SK-N-SH (cell line): Measurements from ENCODE around the gene LYRM4. TPM values are rescaled to one million over a fixed set of nuclear protein-coding genes. Genes with fewer than 3 reads are reported as not detected.

Experiments
- CTCF ChIA-PET: fragments of 300-600, 350-600 bp; formaldehyde crosslinking; extraction: SDS; loops from one replicate; lab custom pipeline; 2021; lab: Yijun Ruan, JAX
- POLR2A ChIA-PET: fragments of 350-600 bp; sonication (Branson Sonifier 250); formaldehyde crosslinking; extraction: SDS; loops from one replicate; lab custom pipeline; 2020; ENCODE audit warnings: antibody characterized with exemption, inconsistent platforms; lab: Yijun Ruan, JAX
- DNase-seq: peaks from one replicate; pipeline ENCODE4 v3.0.0; 2012
- H2AFZ ChIP-seq: fragments of 200-600 bp; sonication (generic); 2 replicates; pipeline ENCODE4 v1.8.1; 2016; ENCODE audit warnings: antibody characterized with exemption, mild to moderate bottlenecking, low read depth
- H3F3A ChIP-seq: fragments of 200-600 bp; sonication (generic); replicated peaks from 2 replicates; pipeline ENCODE3; 2016; ENCODE audit warnings: antibody characterized with exemption, mild to moderate bottlenecking; ENCODE audit not compliant: insufficient read depth
- H3K27ac ChIP-seq, 2 experiments: fragments of 200-500 bp in 1 of 2; fragments of 200-600 bp in 1 of 2; sonication (Bioruptor generic) in 1 of 2; sonication (generic), shearing (Covaris generic) in 1 of 2; 2 replicates each; pipeline versions ENCODE4 v1.5.1 to v1.6.1; 2014 to 2016; ENCODE audit warnings: low read depth in 2 of 2, inconsistent platforms in 1 of 2, low read length in 1 of 2, mild to moderate bottlenecking in 1 of 2, mixed read lengths in 1 of 2
- H3K27me3 ChIP-seq: fragments of 200-600 bp; sonication (generic), shearing (Covaris generic); 2 replicates; pipeline ENCODE4 v1.6.1; 2016; ENCODE audit warnings: mixed run types; ENCODE audit not compliant: insufficient read depth
- H3K36me3 ChIP-seq, 2 experiments: fragments of 200-500 bp in 1 of 2; fragments of 200-600 bp in 1 of 2; sonication (Bioruptor generic) in 1 of 2; sonication (generic) in 1 of 2; replicated peaks in 1 of 2; 2 replicates each; pipeline versions ENCODE3 to v1.5.1; 2014 to 2016; ENCODE audit warnings: low read length in 1 of 2, mild to moderate bottlenecking in 1 of 2; ENCODE audit not compliant: insufficient read depth in 2 of 2, control insufficient read depth in 1 of 2
- H3K4me1 ChIP-seq, 2 experiments: fragments of 200-500 bp in 1 of 2; fragments of 200-600 bp in 1 of 2; sonication (Bioruptor generic) in 1 of 2; sonication (generic), shearing (Covaris generic) in 1 of 2; 2 replicates each; pipeline versions ENCODE4 v1.5.1 to v1.6.1; 2014 to 2016; ENCODE audit warnings: low read depth in 1 of 2, low read length in 1 of 2, mixed run types in 1 of 2; ENCODE audit not compliant: insufficient read depth in 2 of 2, control insufficient read depth in 1 of 2
- H3K4me2 ChIP-seq: fragments of 200-600 bp; sonication (generic), shearing (Covaris generic); 2 replicates; pipeline ENCODE4 v1.6.1; 2017; ENCODE audit warnings: mixed run types
- H3K4me3 ChIP-seq, 2 experiments: fragments of 200-500 bp in 1 of 2; fragments of 200-600 bp in 1 of 2; sonication (Bioruptor generic) in 1 of 2; sonication (generic), shearing (Covaris generic) in 1 of 2; 2 replicates each; pipeline versions ENCODE4 v1.5.1 to v1.8.1; 2014 to 2016; ENCODE audit warnings: low read depth in 2 of 2, inconsistent platforms in 1 of 2, low read length in 1 of 2, mild to moderate bottlenecking in 1 of 2, mixed read lengths in 1 of 2, moderate library complexity in 1 of 2
- H3K79me2 ChIP-seq: fragments of 200-600 bp; sonication (generic); 2 replicates; pipeline ENCODE4 v1.8.1; 2017; ENCODE audit warnings: mild to moderate bottlenecking; ENCODE audit not compliant: insufficient read depth
- H3K9ac ChIP-seq: fragments of 200-600 bp; sonication (generic); 2 replicates; pipeline ENCODE4 v1.6.1; 2017; ENCODE audit warnings: mixed run types
- H3K9me2 ChIP-seq: fragments of 200-600 bp; sonication (generic); 2 replicates; pipeline ENCODE4 v1.6.1; 2017; ENCODE audit warnings: mixed run types
- H3K9me3 ChIP-seq: fragments of 200-600 bp; sonication (generic); 2 replicates; pipeline ENCODE4 v1.6.1; 2017; ENCODE audit warnings: mixed run types, mild to moderate bottlenecking, moderate library complexity
- H4K20me1 ChIP-seq: fragments of 200-600 bp; sonication (generic); 2 replicates; pipeline ENCODE4 v1.6.1; 2017; ENCODE audit warnings: mild to moderate bottlenecking, mixed run types; ENCODE audit not compliant: insufficient read depth
- EP300 ChIP-seq, 2 experiments: IDR thresholded peaks; 2 replicates each; pipeline versions ENCODE4 v1.4.0 to v1.6.1; 2012; ENCODE audit warnings: borderline replicate concordance in 1 of 2, low read depth in 1 of 2, low read length in 1 of 2
- EZH2phosphoT487 ChIP-seq: fragments of 200-600 bp; sonication (generic); IDR thresholded peaks from 2 replicates; pipeline ENCODE4 v1.6.1; 2017; ENCODE audit warnings: low read depth, mixed run types, mild to moderate bottlenecking, antibody characterized with exemption, moderate library complexity, borderline replicate concordance
- FOSL2 ChIP-seq: IDR thresholded peaks from 2 replicates; pipeline ENCODE4 v1.4.0; 2012; ENCODE audit warnings: low read depth, mild to moderate bottlenecking, moderate library complexity, borderline replicate concordance
- FOXJ3 ChIP-seq: sonication (generic); formaldehyde crosslinking; IDR thresholded peaks from 2 replicates; pipeline ENCODE4 v1.5.1; 2020; ENCODE audit warnings: mild to moderate bottlenecking, missing genetic modification reagents
- GABPA ChIP-seq: IDR thresholded peaks from 2 replicates; pipeline ENCODE4 v1.4.0; 2012; ENCODE audit warnings: low read depth, mild to moderate bottlenecking
- GATA2 ChIP-seq: sonication (generic); formaldehyde crosslinking; IDR thresholded peaks from 2 replicates; pipeline ENCODE4 v1.5.0; 2020; ENCODE audit warnings: mild to moderate bottlenecking, missing genetic modification reagents
- JUND ChIP-seq: IDR thresholded peaks from 2 replicates; pipeline ENCODE4 v1.4.0; 2012
- MAX ChIP-seq: IDR thresholded peaks from 2 replicates; pipeline ENCODE4 v1.4.0; 2012; ENCODE audit warnings: low read depth
- MXI1 ChIP-seq: IDR thresholded peaks from 2 replicates; pipeline ENCODE4 v1.6.1; 2012; ENCODE audit warnings: mild to moderate bottlenecking, low read depth, low read length, improper control_type of control experiment
- NFIC ChIP-seq: IDR thresholded peaks from 2 replicates; pipeline ENCODE4 v1.4.0; 2012; ENCODE audit warnings: borderline replicate concordance
- NRF1 ChIP-seq: IDR thresholded peaks from 2 replicates; pipeline ENCODE4 v1.6.1; 2012; ENCODE audit warnings: low read depth, mild to moderate bottlenecking, low read length
- POLR2AphosphoS5 ChIP-seq: IDR thresholded peaks from 2 replicates; pipeline ENCODE4 v1.6.1; 2012; ENCODE audit warnings: low read depth, low read length
- RCOR1 ChIP-seq: fragments of 150-350 bp; IDR thresholded peaks from 2 replicates; pipeline ENCODE4 v1.6.1; 2017; ENCODE audit warnings: antibody characterized with exemption, low read length
- REST ChIP-seq: IDR thresholded peaks from 2 replicates; pipeline ENCODE4 v1.6.1; 2012; ENCODE audit warnings: mild to moderate bottlenecking, low read depth, low read length, moderate library complexity
- RFX5 ChIP-seq: IDR thresholded peaks from 2 replicates; pipeline ENCODE4 v1.6.1; 2012; ENCODE audit warnings: mild to moderate bottlenecking, improper control_type of control experiment, low read length
- SMC3 ChIP-seq: IDR thresholded peaks from 2 replicates; pipeline ENCODE4 v1.6.1; 2012; ENCODE audit warnings: low read depth, low read length, improper control_type of control experiment
- TAF1 ChIP-seq: IDR thresholded peaks from 2 replicates; pipeline ENCODE4 v1.6.1; 2012; ENCODE audit warnings: low read depth, mild to moderate bottlenecking, low read length, moderate library complexity, borderline replicate concordance
- TCF12 ChIP-seq: IDR thresholded peaks from 2 replicates; pipeline ENCODE4 v1.4.0; 2012
- YY1 ChIP-seq: IDR thresholded peaks from 2 replicates; pipeline ENCODE4 v1.4.0; 2012; ENCODE audit warnings: low read depth, mild to moderate bottlenecking
- ZBTB33 ChIP-seq: IDR thresholded peaks from 2 replicates; pipeline ENCODE4 v1.4.0; 2012; ENCODE audit warnings: low read depth, borderline replicate concordance
- WGBS: methylation state at CpG from one replicate; pipeline ENCODE4 v1.1.6; 2017; ENCODE audit warnings: low lambda C conversion rate; 5-methylcytosine and 5-hydroxymethylcytosine counted together
- polyA plus RNA-seq, 3 experiments: library from polyadenylated mRNA; depleted of rRNA; stranded (reverse); fragments of >200 nt; gene quantifications; 2 replicates each; pipeline ENCODE4 v1.2.3, GENCODE V29; 2012
- TF ChIP-seq, protein P1 (sequence below): IDR thresholded peaks from 2 replicates; pipeline ENCODE4; 2012

LYRM4 gene
- polyA plus RNA-seq, 1 of the 3 experiments (the other 2 are of a cell fraction), result 37.2 TPM

GRCh38 chr6:5125152-5126006 lies 135.4 kb downstream of the LYRM4 start (continued):
- no peak for TF ChIP-seq YY1
- TF ChIP-seq TAF1, result no peak
- TF ChIP-seq POLR2AphosphoS5, result no peak
- no peak for TF ChIP-seq MAX
- TF ChIP-seq SMC3, result no peak
- peak; percentile 87 for TF ChIP-seq NFIC
- TF ChIP-seq ZBTB33, result no peak
- TF ChIP-seq, all 33 proteins: peak for 4

DNA sequence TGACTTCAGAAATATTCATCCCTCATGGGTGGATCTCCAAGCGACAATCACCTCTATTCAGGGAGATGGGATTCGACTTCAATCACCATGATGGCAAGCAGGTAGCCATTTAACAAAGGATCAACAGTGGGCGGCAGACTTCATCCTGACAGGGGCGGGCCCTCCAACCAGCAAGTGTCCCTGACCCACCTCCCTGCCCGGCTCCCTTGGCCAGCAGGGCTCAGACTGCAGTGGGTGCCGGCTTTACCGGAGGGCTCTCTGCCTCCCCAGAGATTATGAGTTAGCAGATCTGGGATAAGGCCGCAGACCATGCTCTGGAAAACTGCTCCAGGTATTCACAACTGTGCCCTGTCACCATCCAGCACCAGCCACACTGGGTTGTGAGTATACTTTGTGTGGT lies 136.2 kb downstream of the LYRM4 start:
- Histone ChIP-seq H3K9me2 (no peaks in the 10 kb centered on the region), H3K36me3 (no peaks in the 10 kb centered on the region), H3K4me2 (no peak overlapping the region), H3K27me3 (no peaks in the 10 kb centered on the region), H3F3A (no peaks in the 10 kb centered on the region), H4K20me1 (no peaks in the 10 kb centered on the region), H3K9ac (no peak overlapping the region), H2AFZ (no peak overlapping the region), H3K4me3 (no peak overlapping the region), H3K4me1 (peaks cover 0 to 5% of the 10 kb centered on the region in 2 experiments; a peak in 1 of 4 replicates), H3K9me3 (no peaks in the 10 kb centered on the region), H3K79me2 (no peaks in the 10 kb centered on the region), H3K27ac (no peak overlapping the region)
- DNase-seq, result no peak
- TF ChIP-seq ZBTB33, result no peak
- TF ChIP-seq NRF1, result no peak
- TF ChIP-seq MXI1, result no peak
- TF ChIP-seq NFIC, result no peak
- no peak for TF ChIP-seq FOXJ3 (CRISPR knock-in tag)
- TF ChIP-seq GABPA, result no peak
- TF ChIP-seq MAX, result no peak
- TF ChIP-seq POLR2AphosphoS5, result no peak
- TF ChIP-seq, protein P1, sequence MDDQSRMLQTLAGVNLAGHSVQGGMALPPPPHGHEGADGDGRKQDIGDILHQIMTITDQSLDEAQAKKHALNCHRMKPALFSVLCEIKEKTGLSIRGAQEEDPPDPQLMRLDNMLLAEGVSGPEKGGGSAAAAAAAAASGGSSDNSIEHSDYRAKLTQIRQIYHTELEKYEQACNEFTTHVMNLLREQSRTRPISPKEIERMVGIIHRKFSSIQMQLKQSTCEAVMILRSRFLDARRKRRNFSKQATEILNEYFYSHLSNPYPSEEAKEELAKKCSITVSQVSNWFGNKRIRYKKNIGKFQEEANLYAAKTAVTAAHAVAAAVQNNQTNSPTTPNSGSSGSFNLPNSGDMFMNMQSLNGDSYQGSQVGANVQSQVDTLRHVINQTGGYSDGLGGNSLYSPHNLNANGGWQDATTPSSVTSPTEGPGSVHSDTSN, result no peak
- TF ChIP-seq EZH2phosphoT487, result no peak
- TF ChIP-seq RFX5, result no peak
- TF ChIP-seq REST, result no peak
- TF ChIP-seq RCOR1, result no peak
- no peak for TF ChIP-seq GATA2 (CRISPR knock-in tag)
- TF ChIP-seq EP300 (IDR thresholded peaks at IDR 0.05; ENCODE audit: borderline replicate concordance in 1 of 2, low read depth in 1 of 2, low read length in 1 of 2), result no peak
- no peak for TF ChIP-seq FOSL2
- TF ChIP-seq TCF12, result no peak
- no peak for TF ChIP-seq JUND
- WGBS, result 90% methylated on average over 3 of the region's 8 CpGs
- CTCF ChIA-PET, result no interaction called here
- POLR2A ChIA-PET, result no interaction called here
